ENCODE measurements around the gene OTX1. TPM values are rescaled to one million over a fixed set of nuclear protein-coding genes. Genes with fewer than 3 reads are reported as not detected.

OTX1 gene
- total and polyA plus RNA-seq, 2 donors (not counting 1 experiment from before 2014, with no cell fraction given): 0.17 TPM; not detected in 1

- Histone ChIP-seq H3K4me2 (ENCODE audit: extremely low read depth, insufficient read depth, low read length) (no peak overlapping the region), H3K27me3 (ENCODE audit: control insufficient read depth, insufficient read depth, low read length) (no peaks in the 10 kb centered on the region), H2AFZ (ENCODE audit: low read length) (no peak overlapping the region), H4K20me1 (ENCODE audit: control insufficient read depth, extremely low read depth, insufficient read depth, low read length) (no peaks in the 10 kb centered on the region), H3K9ac (ENCODE audit: insufficient read depth, low read length) (no peak overlapping the region), H3K4me1 (ENCODE audit: control insufficient read depth, extremely low read depth, insufficient read depth, low read length) (no peaks in the 10 kb centered on the region), H3K9me3 (ENCODE audit: control insufficient read depth, insufficient read depth, low read depth, low read length) (no peaks in the 10 kb centered on the region), H3K36me3 (ENCODE audit: control insufficient read depth, insufficient read depth, low read length) (no peaks in the 10 kb centered on the region), H3K27ac (ENCODE audit: insufficient read depth, low read length) (no peak overlapping the region), H3K79me2 (ENCODE audit: control insufficient read depth, insufficient read depth, low read length) (no peaks in the 10 kb centered on the region), H3K4me3 (replicated peaks in 1 of 4; ENCODE audit: control extremely low read depth in 1 of 4, insufficient read depth in 1 of 4, low read depth in 3 of 4, low read length in 4 of 4) (no peak overlapping the region)
- no peak for DNase-seq (ENCODE audit: low read depth in 2 of 2)
- TF ChIP-seq EZH2 (IDR thresholded peaks at IDR 0.05; ENCODE audit: low read length, missing control alignments): no peak
- no peak for TF ChIP-seq CTCF (conservative IDR thresholded peaks at IDR 0.05 in 1 of 2, IDR thresholded peaks at IDR 0.05 in 1 of 2; ENCODE audit: low read depth in 1 of 2, low read length in 2 of 2)
These were observed 42.7 kb upstream of the OTX1 start for GRCh38 chr2:63007813-63008458.

DNA sequence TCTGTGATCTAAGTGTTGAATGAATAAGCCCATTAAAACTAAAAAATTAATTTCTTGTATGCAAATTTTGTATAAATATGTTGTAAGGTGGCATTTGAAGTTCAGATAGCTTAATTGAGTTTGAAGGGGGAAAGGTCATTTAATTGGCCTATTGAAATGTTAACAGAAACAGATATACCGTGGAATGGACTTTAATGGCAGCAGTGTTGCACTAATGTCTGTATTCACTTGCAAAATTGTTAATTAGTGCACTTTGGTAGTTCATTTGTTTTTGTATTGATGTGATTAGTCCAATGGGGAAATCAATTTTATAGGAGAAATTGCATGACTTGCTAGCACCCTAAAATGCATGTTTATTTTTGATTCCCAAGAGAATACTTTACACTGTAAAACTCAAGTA, 41.8 kb upstream of the OTX1 start:
- H3K4me3 ChIP-seq (replicated peaks in 1 of 4; ENCODE audit: control extremely low read depth in 1 of 4, insufficient read depth in 1 of 4, low read depth in 3 of 4, low read length in 4 of 4): no peak overlapping the region
- no peaks in the 10 kb centered on the region for H3K79me2 ChIP-seq (ENCODE audit: control insufficient read depth, insufficient read depth, low read length)
- H3K9ac ChIP-seq (ENCODE audit: insufficient read depth, low read length): no peak overlapping the region
- no peak overlapping the region for H3K4me2 ChIP-seq (ENCODE audit: extremely low read depth, insufficient read depth, low read length)
- no peaks in the 10 kb centered on the region for H3K9me3 ChIP-seq (ENCODE audit: control insufficient read depth, insufficient read depth, low read depth, low read length)
- H2AFZ ChIP-seq (ENCODE audit: low read length): no peak overlapping the region
- H3K27me3 ChIP-seq (ENCODE audit: control insufficient read depth, insufficient read depth, low read length): no peaks in the 10 kb centered on the region
- TF ChIP-seq CTCF (conservative IDR thresholded peaks at IDR 0.05 in 1 of 2, IDR thresholded peaks at IDR 0.05 in 1 of 2; ENCODE audit: low read depth in 1 of 2, low read length in 2 of 2): no peak
- no peak for TF ChIP-seq EZH2 (IDR thresholded peaks at IDR 0.05; ENCODE audit: low read length, missing control alignments)
- peaks cover 2% of the 10 kb centered on the region for H3K36me3 ChIP-seq (ENCODE audit: control insufficient read depth, insufficient read depth, low read length)
- H3K27ac ChIP-seq (ENCODE audit: insufficient read depth, low read length): no peak overlapping the region
- DNase-seq (ENCODE audit: low read depth in 2 of 2): no peak
- no peaks in the 10 kb centered on the region for H4K20me1 ChIP-seq (ENCODE audit: control insufficient read depth, extremely low read depth, insufficient read depth, low read length)
- H3K4me1 ChIP-seq (ENCODE audit: control insufficient read depth, extremely low read depth, insufficient read depth, low read length): no peaks in the 10 kb centered on the region

DNA sequence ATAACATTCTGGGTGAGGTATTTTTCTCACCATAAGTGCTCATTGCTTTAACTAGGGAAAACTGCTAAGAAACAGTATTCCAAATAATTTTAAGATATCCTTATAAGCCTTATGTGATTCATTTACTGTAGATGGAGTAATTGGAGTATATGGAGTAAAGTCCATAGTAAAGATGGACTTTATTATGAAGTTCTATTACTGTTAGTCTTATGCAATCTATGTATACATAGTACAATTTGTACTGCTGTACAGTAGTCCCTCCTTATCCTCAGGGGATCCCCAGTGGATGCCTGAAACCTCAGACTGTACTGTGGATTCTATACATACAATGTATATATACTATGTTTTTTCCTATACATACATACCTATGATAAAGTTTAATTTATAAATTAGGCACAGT, 41.1 kb upstream of the OTX1 start:
- Histone ChIP-seq H3K36me3 (ENCODE audit: control insufficient read depth, insufficient read depth, low read length) (peaks cover 2% of the 10 kb centered on the region), H3K4me1 (ENCODE audit: control insufficient read depth, extremely low read depth, insufficient read depth, low read length) (no peaks in the 10 kb centered on the region), H3K27me3 (ENCODE audit: control insufficient read depth, insufficient read depth, low read length) (no peaks in the 10 kb centered on the region), H3K9ac (ENCODE audit: insufficient read depth, low read length) (no peak overlapping the region), H4K20me1 (ENCODE audit: control insufficient read depth, extremely low read depth, insufficient read depth, low read length) (no peaks in the 10 kb centered on the region), H2AFZ (ENCODE audit: low read length) (no peak overlapping the region), H3K9me3 (ENCODE audit: control insufficient read depth, insufficient read depth, low read depth, low read length) (no peaks in the 10 kb centered on the region), H3K4me3 (replicated peaks in 1 of 4; ENCODE audit: control extremely low read depth in 1 of 4, insufficient read depth in 1 of 4, low read depth in 3 of 4, low read length in 4 of 4) (no peak overlapping the region), H3K27ac (ENCODE audit: insufficient read depth, low read length) (no peak overlapping the region), H3K79me2 (ENCODE audit: control insufficient read depth, insufficient read depth, low read length) (no peaks in the 10 kb centered on the region), H3K4me2 (ENCODE audit: extremely low read depth, insufficient read depth, low read length) (no peak overlapping the region)
- no peak for TF ChIP-seq EZH2 (IDR thresholded peaks at IDR 0.05; ENCODE audit: low read length, missing control alignments)
- no peak for TF ChIP-seq CTCF (conservative IDR thresholded peaks at IDR 0.05 in 1 of 2, IDR thresholded peaks at IDR 0.05 in 1 of 2; ENCODE audit: low read depth in 1 of 2, low read length in 2 of 2)
- DNase-seq (ENCODE audit: low read depth in 2 of 2): no peak

Measured in fibroblast of lung (primary cell).